T-cell (primary cell): ENCODE results near the gene RIMS3. TPM values are rescaled to one million over a fixed set of nuclear protein-coding genes. Genes with fewer than 3 reads are reported as not detected.
"Not testable (repeated sequence)": the region's sequence is repeated elsewhere in the genome, so short reads cannot be mapped to it uniquely, and the experiment has no call there.

ENCODE experiments used
- ATAC-seq, 4 experiments: fragments of 200-7000 bp in 3 of 4; fragments of 150-1000 bp in 1 of 4; cut with Tn5 transposase; replicated peaks in 1 of 4; 1 replicate in 3 of 4; 2 replicates in 1 of 4; pipeline ENCODE4 v1.10.0; 2021; ENCODE audit warnings: moderate library complexity in 3 of 4, mild to moderate bottlenecking in 2 of 4, moderate number of reproducible peaks in 1 of 4
- CTCF ChIA-PET, 2 donors: fragments of 300-600 bp; sonication (Branson Sonifier 250); formaldehyde crosslinking; loops; one replicate each; lab custom pipeline; 2022; ENCODE audit warnings: antibody characterized with exemption in 2 of 2; lab: Charles Lee
- POLR2A ChIA-PET, 2 donors: fragments of 300-600 bp; sonication (Branson Sonifier 250); formaldehyde crosslinking; loops; one replicate each; lab custom pipeline; 2022; ENCODE audit warnings: antibody characterized with exemption in 2 of 2; lab: Charles Lee
- DNase-seq, 35 experiments: peaks; one replicate each; pipeline versions ENCODE4 v3.0.0 to v3.0.0-alpha.2; 2013 to 2023
- H3K27ac ChIP-seq: one replicate; pipeline ENCODE4 v1.5.1; 2013; ENCODE audit warnings: low read length
- H3K27me3 ChIP-seq, 2 experiments: replicated peaks in 1 of 2; 1 replicate in 1 of 2; 2 replicates in 1 of 2; pipeline versions ENCODE4 v1.6.1 to v1.7.0; 2013; ENCODE audit warnings: low read length in 1 of 2, mixed read lengths in 1 of 2; ENCODE audit not compliant: control insufficient read depth in 2 of 2, insufficient read depth in 2 of 2; ENCODE audit errors: extremely low read depth in 1 of 2
- H3K36me3 ChIP-seq, 2 donors: 1 replicate in 1 of 2; 2 replicates in 1 of 2; pipeline versions ENCODE4 v1.6.1 to v1.7.0; 2013; ENCODE audit warnings: low read length in 1 of 2; ENCODE audit not compliant: control insufficient read depth in 2 of 2, insufficient read depth in 1 of 2; ENCODE audit errors: extremely low read depth in 1 of 2
- H3K4me1 ChIP-seq, 2 experiments: 1 replicate in 1 of 2; 2 replicates in 1 of 2; pipeline versions ENCODE4 v1.6.1 to v1.7.0; 2013; ENCODE audit warnings: low read length in 2 of 2, mixed read lengths in 1 of 2; ENCODE audit not compliant: insufficient read depth in 2 of 2, control insufficient read depth in 1 of 2; ENCODE audit errors: extremely low read depth in 1 of 2
- H3K4me3 ChIP-seq, 2 donors: 1 replicate in 1 of 2; 2 replicates in 1 of 2; pipeline versions ENCODE4 v1.5.1 to v1.7.0; 2013; ENCODE audit warnings: mild to moderate bottlenecking in 2 of 2, low read length in 1 of 2, moderate library complexity in 1 of 2; ENCODE audit not compliant: control insufficient read depth in 1 of 2; ENCODE audit errors: extremely low read depth in 1 of 2
- H3K9me3 ChIP-seq: 2 replicates; pipeline ENCODE4 v1.7.0; 2013
- H3K27ac Mint-ChIP-seq, 2 donors: one replicate each; pipeline ENCODE4 v1.8.0; 2020 to 2021; ENCODE audit warnings: mild to moderate bottlenecking in 2 of 2, mixed read lengths in 2 of 2
- H3K27me3 Mint-ChIP-seq, 2 donors: one replicate each; pipeline ENCODE4 v1.8.0; 2021 to 2022; ENCODE audit warnings: mixed read lengths in 2 of 2
- H3K36me3 Mint-ChIP-seq: one replicate; pipeline ENCODE4 v1.8.0; 2021; ENCODE audit warnings: mixed read lengths
- H3K4me1 Mint-ChIP-seq, 3 donors: one replicate each; pipeline ENCODE4 v1.8.0; 2020 to 2022; ENCODE audit warnings: mixed read lengths in 3 of 3, mild to moderate bottlenecking in 1 of 3
- H3K4me3 Mint-ChIP-seq, 3 donors: one replicate each; pipeline ENCODE4 v1.8.0; 2020 to 2022; ENCODE audit warnings: mild to moderate bottlenecking in 3 of 3, mixed read lengths in 3 of 3, moderate library complexity in 3 of 3
- H3K9me3 Mint-ChIP-seq, 3 donors: one replicate each; pipeline ENCODE4 v1.8.0; 2020 to 2022; ENCODE audit warnings: mixed read lengths in 3 of 3
- WGBS: methylation state at CpG from one replicate; pipeline ENCODE4 v1.1.5; 2013; ENCODE audit warnings: missing lambda C conversion rate; ENCODE audit not compliant: insufficient coverage; 5-methylcytosine and 5-hydroxymethylcytosine counted together
- total RNA-seq, 35 experiments: library from RNA in 6 of 35; stranded (reverse) in 6 of 35; fragments of 120-200 nt in 1 of 35; gene quantifications; one replicate each; pipeline versions ENCODE4 v1.2.1 to v1.2.4 and lab custom pipeline; 2013 to 2026

The RIMS3 gene
- total RNA-seq, 5 donors from 2014 or later (not counting 1 experiment from before 2014, with no cell fraction given) = 1.8 to 3.0 (median 2.3) TPM

GRCh38 chr1:40703316-40703715, 37.8 kb upstream of the RIMS3 start:
- Histone ChIP-seq H3K27ac (no peak overlapping the region), H3K4me3 (no peak overlapping the region), H3K36me3 (no peaks in the 10 kb centered on the region), H3K9me3 (no peaks in the 10 kb centered on the region), H3K4me1 (peaks cover 16 to 17% of the 10 kb centered on the region in 2 experiments), H3K27me3 (no peaks in the 10 kb centered on the region)
- no peaks in the 10 kb centered on the region for H3K9me3 Mint-ChIP-seq
- DNase-seq = no peak
- no CpG with 5 or more reads among the region's 3 CpGs for WGBS
- H3K36me3 Mint-ChIP-seq = peaks cover 6% of the 10 kb centered on the region
- no peaks in the 10 kb centered on the region for H3K27me3 Mint-ChIP-seq
- ATAC-seq = no peak
- CTCF ChIA-PET = interaction anchor here in 1 of 2 donors (1.0 kb wide), 1 partner anchor 10 kb away, joined by 3 read pairs; no protein-coding TSS in a partner anchor
- H3K4me1 Mint-ChIP-seq = peaks cover 51 to 62% (median 58%) of the 10 kb centered on the region in 3 donors
- POLR2A ChIA-PET = interaction anchor here (0.6 to 1.6 kb wide), 4 partner anchors 10 to 628 kb away, joined by 3 to 6 read pairs (median 4); partner anchors contain the start of gene NFYC (in 1 of the 2)
- H3K27ac Mint-ChIP-seq = no peak overlapping the region
- no peak overlapping the region for H3K4me3 Mint-ChIP-seq

- H3K9me3 Mint-ChIP-seq, H3K4me3 ChIP-seq, H3K36me3 Mint-ChIP-seq, H3K27ac ChIP-seq, H3K9me3 ChIP-seq, CTCF ChIA-PET, ATAC-seq, H3K27me3 Mint-ChIP-seq, H3K4me3 Mint-ChIP-seq, H3K36me3 ChIP-seq, H3K27me3 ChIP-seq, H3K27ac Mint-ChIP-seq, DNase-seq: not testable (repeated sequence)
- peaks cover 50 to 58% (median 55%) of the 10 kb centered on the region in 3 donors for H3K4me1 Mint-ChIP-seq
- peaks cover 12 to 17% of the 10 kb centered on the region in 2 experiments for H3K4me1 ChIP-seq
- 100% methylated on average over 3 of the region's 9 CpGs for WGBS
- POLR2A ChIA-PET = interaction anchor here (0.6 to 1.1 kb wide), 3 partner anchors 9 to 628 kb away, joined by 3 to 5 read pairs (median 3); no protein-coding TSS in a partner anchor
These were observed 37.3 kb upstream of the RIMS3 start for GRCh38 chr1:40702810-40703209.

GRCh38 chr1:40701684-40702083, 36.2 kb upstream of the RIMS3 start:
- Histone ChIP-seq H3K4me1 (peaks cover 12 to 18% of the 10 kb centered on the region in 2 experiments), H3K9me3 (no peaks in the 10 kb centered on the region), H3K4me3 (no peak overlapping the region), H3K27me3 (no peaks in the 10 kb centered on the region), H3K36me3 (no peaks in the 10 kb centered on the region), H3K27ac (no peak overlapping the region)
- no peak for DNase-seq
- ChIA-PET POLR2A (interaction anchor here in 1 of 2 donors (0.7 kb wide), 1 partner anchor 11 kb away, joined by 6 read pairs; no protein-coding TSS in a partner anchor), CTCF (interaction anchor here in 1 of 2 donors (1.8 kb wide), 1 partner anchor 10 kb away, joined by 7 read pairs; the partner anchor contains the start of gene NFYC)
- Mint-ChIP-seq H3K4me3 (no peak overlapping the region), H3K4me1 (peaks cover 62 to 69% (median 66%) of the 10 kb centered on the region in 3 donors), H3K27ac (peak overlapping the region in 1 of 2 donors; percentile 44), H3K36me3 (peaks cover 12% of the 10 kb centered on the region), H3K27me3 (no peaks in the 10 kb centered on the region), H3K9me3 (no peaks in the 10 kb centered on the region)
- no CpG with 5 or more reads among the region's 3 CpGs for WGBS
- ATAC-seq = no peak

- H3K27ac ChIP-seq = no peak overlapping the region
These were observed 34.3 kb upstream of the RIMS3 start for GRCh38 chr1:40699787-40700186.

GRCh38 chr1:40697436-40697835, 32.0 kb upstream of the RIMS3 start:
- no peaks in the 10 kb centered on the region for H3K27me3 Mint-ChIP-seq
- H3K4me1 Mint-ChIP-seq = peaks cover 79 to 85% (median 83%) of the 10 kb centered on the region in 3 donors
- CTCF ChIA-PET = interaction anchor here in 1 of 2 donors (0.7 kb wide), 1 partner anchor 147 kb away, joined by 3 read pairs; no protein-coding TSS in a partner anchor
- 80% methylated on average over 1 of the region's 5 CpGs for WGBS
- H3K27ac Mint-ChIP-seq = no peak overlapping the region
- H3K36me3 Mint-ChIP-seq = peaks cover 15% of the 10 kb centered on the region
- H3K9me3 Mint-ChIP-seq = no peaks in the 10 kb centered on the region
- H3K27ac ChIP-seq = no peak overlapping the region
- H3K36me3 ChIP-seq = peaks cover 3 to 4% of the 10 kb centered on the region in 2 donors
- H3K27me3 ChIP-seq = no peaks in the 10 kb centered on the region
- DNase-seq (no peak), ATAC-seq (no peak)
- no peak overlapping the region for H3K4me3 Mint-ChIP-seq
- H3K4me1 ChIP-seq = peaks cover 23 to 30% of the 10 kb centered on the region in 2 experiments
- no peak overlapping the region for H3K4me3 ChIP-seq
- no peaks in the 10 kb centered on the region for H3K9me3 ChIP-seq
- POLR2A ChIA-PET = no interaction called here

More at GRCh38 chr1:40699787-40700186, 34.3 kb upstream of the RIMS3 start:
- peaks cover 71 to 78% (median 77%) of the 10 kb centered on the region in 3 donors for H3K4me1 Mint-ChIP-seq
- DNase-seq (no peak), ATAC-seq (no peak)
- no peak overlapping the region for H3K27ac Mint-ChIP-seq
- H3K36me3 Mint-ChIP-seq = peaks cover 15% of the 10 kb centered on the region
- POLR2A ChIA-PET = no interaction called here
- H3K9me3 ChIP-seq = no peaks in the 10 kb centered on the region
- 59% methylated on average over 4 of the region's 6 CpGs for WGBS
- H3K36me3 ChIP-seq = peaks cover 0 to 4% of the 10 kb centered on the region in 2 donors
- H3K4me3 ChIP-seq = no peak overlapping the region
- H3K9me3 Mint-ChIP-seq = no peaks in the 10 kb centered on the region
- no peaks in the 10 kb centered on the region for H3K27me3 ChIP-seq
- CTCF ChIA-PET = interaction anchor here (0.9 to 1.8 kb wide), 3 partner anchors 8 to 237 kb away, joined by 3 to 7 read pairs (median 4); partner anchors contain the start of gene NFYC (in 1 of the 2)
- no peak overlapping the region for H3K4me3 Mint-ChIP-seq
- H3K27me3 Mint-ChIP-seq = no peaks in the 10 kb centered on the region
- H3K4me1 ChIP-seq = peaks cover 12 to 32% of the 10 kb centered on the region in 2 experiments

GRCh38 chr1:40696294-40696693, 30.8 kb upstream of the RIMS3 start:
- DNase-seq (no peak), ATAC-seq (no peak)
- Mint-ChIP-seq H3K27me3 (no peaks in the 10 kb centered on the region), H3K4me1 (peaks cover 78 to 84% (median 80%) of the 10 kb centered on the region in 3 donors), H3K9me3 (no peaks in the 10 kb centered on the region), H3K36me3 (peaks cover 15% of the 10 kb centered on the region), H3K27ac (peak overlapping the region in 1 of 2 donors; percentile 28), H3K4me3 (no peak overlapping the region)
- Histone ChIP-seq H3K36me3 (peaks cover 3 to 4% of the 10 kb centered on the region in 2 donors), H3K4me1 (peaks cover 24 to 38% of the 10 kb centered on the region in 2 experiments), H3K27ac (no peak overlapping the region), H3K4me3 (no peak overlapping the region), H3K9me3 (no peaks in the 10 kb centered on the region), H3K27me3 (no peaks in the 10 kb centered on the region)
- ChIA-PET POLR2A (no interaction called here), CTCF (no interaction called here)
- 98% methylated on average over 4 of the region's 4 CpGs for WGBS
